ENCODE measurements around the gene PCDHGA8.
"Not testable (repeated sequence)": the region's sequence is repeated elsewhere in the genome, so short reads cannot be mapped to it uniquely, and the experiment has no call there.

The PCDHGA8 gene

DNA sequence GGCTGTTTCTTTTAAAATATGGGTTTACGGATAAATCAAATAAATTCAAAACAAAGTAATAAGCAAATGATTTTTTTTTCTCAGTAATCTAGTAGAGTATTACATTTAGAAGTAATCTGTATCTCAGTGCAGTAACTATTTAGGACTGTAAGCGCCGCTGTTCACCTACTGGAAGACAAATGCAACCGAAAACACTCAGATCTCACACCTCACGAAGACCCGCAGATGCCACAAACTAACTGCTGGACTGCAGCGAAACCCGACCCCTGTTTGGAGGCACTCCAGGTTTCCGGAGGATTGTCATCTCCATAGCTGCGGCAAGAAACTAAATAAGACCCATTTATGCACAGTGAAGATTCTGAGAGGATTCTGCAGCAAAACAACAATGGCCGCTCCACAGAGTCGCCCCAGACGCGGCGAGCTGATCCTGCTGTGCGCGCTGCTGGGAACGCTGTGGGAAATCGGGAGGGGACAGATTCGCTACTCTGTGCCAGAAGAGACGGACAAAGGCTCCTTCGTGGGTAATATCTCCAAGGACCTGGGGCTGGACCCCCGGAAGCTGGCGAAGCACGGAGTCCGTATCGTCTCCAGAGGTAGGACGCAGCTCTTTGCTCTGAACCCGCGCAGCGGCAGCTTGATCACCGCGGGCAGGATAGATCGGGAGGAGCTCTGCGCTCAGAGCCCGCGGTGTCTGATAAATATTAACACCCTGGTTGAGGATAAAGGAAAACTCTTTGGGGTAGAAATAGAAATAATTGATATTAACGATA is at the start of gene PCDHGA8:
PCDHGA8 (plus strand) TSS at position 205 of the 770 bp plus-strand sequence; CDS start at position 386, 181 bp downstream.
- DNase-seq = no peak

DNA sequence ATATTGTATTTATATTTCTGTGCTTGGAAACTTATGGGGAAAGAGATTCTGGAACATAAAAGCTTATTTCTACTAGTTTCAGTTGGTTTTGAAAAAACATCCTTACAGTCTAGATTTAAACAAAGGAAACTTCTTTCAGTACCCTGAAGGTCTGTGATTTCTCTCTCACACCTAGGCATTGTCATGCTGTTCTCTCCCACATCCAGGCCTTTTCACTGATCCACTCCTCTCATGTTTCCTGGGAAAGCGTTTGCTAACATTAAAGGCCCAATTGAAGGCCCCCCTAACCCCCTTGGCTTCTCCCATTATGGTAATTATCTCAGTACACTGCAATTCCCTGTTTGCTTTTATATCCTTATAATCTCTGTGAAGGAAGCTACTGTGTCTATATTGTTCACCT is 49.7 kb upstream of the PCDHGA8 start:
- no peak for DNase-seq

DNA sequence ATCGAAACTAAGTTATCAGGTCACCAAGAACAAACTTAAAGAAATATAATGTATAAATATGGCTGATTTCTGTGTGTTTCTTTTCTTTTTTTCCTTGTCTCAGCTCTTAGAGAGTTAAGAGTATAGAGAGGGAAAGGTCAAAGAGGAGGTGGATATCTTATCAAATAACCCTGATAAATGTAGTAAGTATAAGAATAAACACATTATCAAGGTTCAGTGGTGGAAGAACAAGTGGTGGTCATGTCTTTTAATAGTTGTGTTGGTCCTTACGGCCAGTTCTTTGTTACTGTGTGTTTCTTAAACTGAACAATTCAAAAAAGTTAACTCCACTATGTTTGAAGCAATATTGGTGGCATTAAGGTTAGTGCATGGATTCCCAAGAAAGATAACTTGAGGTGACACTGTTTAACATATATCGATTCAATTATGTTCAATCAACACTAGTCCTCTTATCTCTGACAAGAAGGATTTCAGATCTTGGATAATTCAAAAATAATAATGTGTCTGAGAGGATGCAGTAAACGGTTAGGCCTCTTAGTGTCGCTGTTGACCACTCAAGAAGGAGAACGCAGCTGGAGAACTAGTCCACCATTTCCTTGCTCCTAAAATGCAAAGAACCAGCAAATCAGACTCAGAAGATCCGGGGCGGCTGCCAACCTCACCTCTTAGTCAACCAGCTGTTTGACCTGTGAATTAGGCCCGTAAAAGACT is 49.0 kb upstream of the PCDHGA8 start, which contains the start of gene PCDHGA3:
PCDHGA3 (plus strand) TSS at position 588 of the 711 bp plus-strand sequence. CDS start 205 bp downstream, outside the sequence.
- no peak for DNase-seq

DNA sequence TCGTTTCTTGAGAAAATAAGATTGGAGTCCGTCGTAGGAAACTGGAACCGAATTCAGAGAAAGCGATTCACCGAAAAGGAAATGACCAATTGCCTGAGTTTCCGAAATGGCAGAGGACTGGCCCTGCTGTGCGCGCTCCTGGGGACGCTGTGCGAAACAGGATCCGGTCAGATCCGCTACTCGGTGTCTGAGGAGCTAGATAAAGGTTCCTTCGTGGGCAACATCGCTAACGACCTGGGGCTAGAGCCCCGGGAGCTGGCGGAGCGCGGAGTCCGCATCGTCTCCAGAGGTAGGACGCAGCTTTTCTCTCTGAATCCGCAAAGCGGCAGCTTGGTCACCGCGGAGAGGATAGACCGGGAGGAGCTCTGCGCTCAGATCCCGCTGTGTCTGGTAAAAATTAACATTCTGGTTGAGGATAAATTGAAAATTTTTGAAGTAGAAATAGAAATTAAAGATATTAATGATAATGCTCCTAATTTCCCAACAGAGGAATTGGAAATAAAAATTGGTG is 48.4 kb upstream of the PCDHGA8 start:
- DNase-seq = no peak

DNA sequence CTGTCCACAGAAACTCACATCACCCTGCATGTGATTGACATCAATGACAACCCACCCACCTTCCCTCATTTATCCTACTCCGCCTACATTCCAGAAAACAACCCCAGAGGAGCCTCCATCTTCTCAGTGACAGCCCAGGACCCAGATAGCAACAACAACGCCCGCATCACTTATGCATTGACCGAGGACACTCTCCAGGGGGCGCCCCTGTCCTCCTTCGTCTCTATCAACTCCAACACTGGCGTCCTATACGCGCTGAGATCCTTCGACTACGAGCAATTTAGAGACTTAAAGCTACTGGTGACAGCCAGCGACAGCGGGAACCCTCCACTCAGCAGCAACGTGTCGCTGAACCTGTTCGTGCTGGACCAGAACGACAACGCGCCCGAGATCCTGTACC is 47.1 kb upstream of the PCDHGA8 start:
- DNase-seq = no peak

DNA sequence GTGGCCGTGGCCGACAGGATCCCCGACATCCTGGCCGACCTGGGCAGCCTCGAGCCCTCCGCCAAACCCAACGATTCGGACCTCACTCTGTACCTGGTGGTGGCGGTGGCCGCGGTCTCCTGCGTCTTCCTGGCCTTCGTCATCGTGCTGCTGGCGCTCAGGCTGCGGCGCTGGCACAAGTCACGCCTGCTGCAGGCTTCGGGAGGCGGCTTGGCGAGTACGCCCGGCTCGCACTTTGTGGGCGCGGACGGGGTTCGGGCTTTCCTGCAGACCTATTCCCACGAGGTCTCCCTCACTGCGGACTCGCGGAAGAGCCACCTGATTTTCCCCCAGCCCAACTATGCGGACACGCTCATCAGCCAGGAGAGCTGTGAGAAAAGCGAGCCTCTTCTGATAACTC is 46.4 kb upstream of the PCDHGA8 start:
- DNase-seq = not testable (repeated sequence)

DNA sequence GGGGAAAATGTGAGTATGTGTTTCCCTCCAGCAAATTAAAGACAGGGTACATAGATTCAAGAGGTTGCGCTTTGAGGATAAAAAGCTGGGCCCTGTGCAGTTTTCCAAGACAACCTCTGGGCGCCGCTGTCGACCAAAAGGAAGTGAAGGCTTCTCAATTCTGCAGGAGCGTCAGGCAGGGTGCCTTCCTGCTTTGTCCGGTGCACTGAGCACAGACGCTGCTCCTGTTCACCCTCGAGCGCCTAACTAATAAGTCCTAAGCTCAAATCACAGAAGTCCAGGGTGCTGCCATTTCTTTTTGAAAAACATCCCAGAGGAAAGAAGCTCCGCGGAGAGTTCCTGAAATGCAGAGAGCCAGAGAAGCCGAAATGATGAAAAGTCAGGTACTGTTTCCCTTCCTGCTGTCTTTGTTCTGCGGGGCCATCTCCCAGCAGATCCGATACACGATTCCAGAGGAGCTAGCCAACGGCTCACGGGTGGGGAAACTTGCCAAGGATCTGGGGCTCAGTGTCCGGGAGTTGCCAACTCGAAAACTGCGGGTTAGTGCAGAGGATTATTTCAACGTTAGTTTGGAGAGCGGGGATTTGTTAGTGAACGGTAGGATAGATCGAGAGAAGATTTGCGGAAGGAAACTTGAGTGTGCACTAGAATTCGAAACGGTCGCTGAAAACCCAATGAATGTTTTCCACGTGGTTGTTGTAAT is 42.4 kb upstream of the PCDHGA8 start, which contains the start of gene PCDHGB1:
PCDHGB1 (plus strand) TSS at position 183 of the 703 bp plus-strand sequence; CDS start at position 345, 162 bp downstream.
- DNase-seq = peak; percentile 41

DNA sequence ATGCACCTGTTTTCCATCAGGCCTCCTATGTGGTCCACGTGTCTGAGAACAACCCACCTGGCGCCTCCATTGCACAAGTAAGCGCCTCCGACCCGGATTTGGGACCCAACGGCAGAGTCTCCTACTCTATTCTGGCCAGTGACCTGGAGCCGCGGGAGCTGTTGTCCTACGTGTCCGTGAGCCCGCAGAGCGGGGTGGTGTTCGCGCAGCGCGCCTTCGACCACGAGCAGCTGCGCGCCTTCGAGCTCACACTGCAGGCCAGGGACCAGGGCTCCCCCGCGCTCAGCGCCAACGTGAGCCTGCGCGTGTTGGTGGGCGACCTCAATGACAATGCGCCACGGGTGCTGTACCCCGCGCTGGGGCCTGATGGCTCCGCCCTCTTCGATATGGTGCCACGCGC is 40.8 kb upstream of the PCDHGA8 start:
- no peak for DNase-seq

DNA sequence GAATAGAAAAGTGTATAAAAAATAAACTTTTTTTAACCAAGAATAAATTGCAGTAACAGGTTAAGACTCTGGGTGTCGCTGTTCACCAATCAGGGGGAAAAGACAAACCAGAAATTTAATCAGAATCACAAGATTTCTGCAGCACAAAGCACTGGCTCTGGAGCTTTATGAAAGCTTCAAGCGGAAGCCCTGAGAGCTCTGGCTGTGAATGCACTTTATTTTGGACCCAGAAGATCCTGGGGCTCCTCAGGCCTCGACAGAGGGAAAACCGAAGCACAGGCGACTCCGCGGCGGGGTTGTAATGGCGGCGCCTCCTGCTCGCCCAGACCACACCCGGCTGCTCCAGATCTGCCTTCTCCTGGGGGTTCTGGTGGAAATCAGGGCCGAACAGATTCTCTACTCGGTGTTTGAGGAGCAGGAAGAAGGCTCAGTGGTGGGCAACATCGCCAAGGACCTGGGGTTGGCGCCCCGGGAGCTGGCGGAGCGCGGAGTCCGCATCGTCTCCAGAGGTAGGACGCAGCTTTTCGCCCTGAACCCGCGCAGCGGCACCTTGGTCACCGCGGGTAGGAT is 37.4 kb upstream of the PCDHGA8 start, which contains the start of gene PCDHGA4:
PCDHGA4 (plus strand) TSS at position 122 of the 570 bp plus-strand sequence; CDS start at position 209, 87 bp downstream.
- DNase-seq = no peak

DNA sequence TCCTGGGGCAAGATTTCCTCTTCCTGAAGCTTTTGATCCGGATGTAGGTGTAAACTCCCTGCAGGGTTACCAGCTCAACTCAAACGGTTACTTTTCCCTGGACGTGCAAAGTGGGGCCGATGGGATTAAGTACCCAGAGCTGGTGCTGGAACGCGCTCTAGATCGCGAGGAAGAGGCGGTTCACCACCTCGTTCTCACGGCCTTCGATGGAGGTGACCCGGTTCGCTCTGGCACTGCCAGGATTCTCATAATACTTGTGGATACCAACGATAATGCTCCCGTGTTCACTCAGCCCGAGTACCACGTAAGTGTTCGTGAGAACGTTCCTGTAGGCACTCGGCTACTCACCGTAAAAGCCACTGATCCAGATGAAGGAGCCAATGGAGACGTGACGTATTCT is 36.8 kb upstream of the PCDHGA8 start:
- no peak for DNase-seq

DNA sequence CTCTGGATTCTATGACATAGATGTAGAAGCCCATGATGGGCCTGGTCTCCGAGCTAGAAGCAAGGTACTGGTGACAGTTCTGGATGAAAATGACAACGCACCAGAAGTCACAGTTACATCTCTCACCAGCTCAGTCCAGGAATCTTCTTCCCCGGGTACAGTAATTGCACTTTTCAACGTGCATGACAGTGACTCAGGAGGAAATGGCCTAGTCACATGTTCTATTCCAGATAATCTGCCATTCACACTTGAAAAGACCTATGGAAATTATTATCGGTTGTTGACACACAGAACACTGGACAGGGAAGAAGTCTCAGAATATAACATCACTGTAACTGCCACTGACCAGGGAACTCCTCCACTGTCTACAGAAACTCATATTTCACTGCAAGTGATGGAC is 36.3 kb upstream of the PCDHGA8 start:
- DNase-seq = no peak

DNA sequence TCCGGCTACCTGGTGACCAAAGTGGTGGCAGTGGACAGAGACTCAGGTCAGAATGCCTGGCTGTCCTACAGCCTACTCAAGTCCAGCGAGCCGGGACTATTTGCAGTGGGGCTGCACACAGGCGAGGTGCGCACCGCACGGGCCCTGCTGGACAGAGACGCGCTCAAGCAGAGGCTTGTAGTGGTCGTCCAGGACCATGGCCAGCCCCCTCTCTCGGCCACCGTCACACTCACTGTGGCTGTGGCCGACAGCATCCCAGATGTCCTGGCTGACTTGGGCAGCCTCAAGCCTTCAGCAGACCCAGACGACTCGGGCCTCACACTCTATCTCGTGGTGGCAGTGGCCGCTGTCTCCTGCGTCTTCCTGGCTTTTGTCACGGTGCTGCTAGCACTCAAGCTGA is 35.5 kb upstream of the PCDHGA8 start:
- no peak for DNase-seq

DNA sequence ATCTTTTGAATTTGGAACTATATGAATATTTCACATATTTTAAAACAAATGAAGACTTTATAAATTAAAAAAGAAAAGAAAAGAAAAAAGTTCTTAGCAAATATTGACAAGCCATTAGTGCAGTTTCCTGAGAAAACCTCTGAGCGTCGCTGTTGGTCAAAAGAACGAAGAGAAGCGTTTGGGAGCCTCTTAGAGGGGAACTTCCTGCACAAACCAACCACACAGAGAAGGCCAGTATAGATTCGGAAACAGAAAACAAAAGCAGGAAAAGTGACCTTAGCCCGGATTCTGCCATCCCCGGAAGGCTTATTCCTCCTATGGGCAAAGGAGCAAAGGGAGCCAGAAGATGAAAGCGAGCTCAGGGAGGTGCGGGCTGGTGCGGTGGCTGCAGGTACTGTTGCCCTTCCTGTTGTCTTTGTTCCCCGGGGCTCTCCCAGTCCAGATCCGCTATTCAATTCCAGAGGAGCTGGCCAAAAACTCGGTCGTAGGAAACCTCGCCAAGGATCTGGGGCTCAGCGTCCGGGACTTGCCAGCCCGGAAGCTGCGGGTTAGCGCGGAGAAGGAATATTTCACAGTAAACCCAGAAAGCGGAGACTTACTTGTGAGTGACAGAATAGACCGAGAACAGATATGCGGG is 32.5 kb upstream of the PCDHGA8 start, which contains the start of gene PCDHGB2:
PCDHGB2 (plus strand) TSS at position 205 of the 637 bp plus-strand sequence; CDS start at position 347, 142 bp downstream.
- DNase-seq = peak; percentile 1

DNA sequence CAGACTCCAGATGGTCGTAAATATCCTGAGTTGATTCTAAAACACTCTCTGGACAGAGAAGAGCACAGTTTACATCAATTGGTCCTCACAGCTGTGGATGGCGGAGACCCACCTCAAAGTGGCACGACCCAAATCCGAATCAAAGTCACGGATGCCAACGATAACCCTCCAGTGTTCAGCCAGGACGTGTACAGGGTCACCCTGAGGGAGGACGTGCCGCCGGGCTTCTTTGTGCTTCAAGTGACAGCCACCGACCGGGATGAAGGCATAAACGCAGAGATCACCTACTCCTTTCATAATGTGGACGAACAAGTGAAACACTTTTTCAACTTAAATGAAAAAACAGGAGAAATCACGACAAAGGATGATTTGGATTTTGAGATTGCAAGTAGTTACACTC is 31.7 kb upstream of the PCDHGA8 start:
- no peak for DNase-seq

DNA sequence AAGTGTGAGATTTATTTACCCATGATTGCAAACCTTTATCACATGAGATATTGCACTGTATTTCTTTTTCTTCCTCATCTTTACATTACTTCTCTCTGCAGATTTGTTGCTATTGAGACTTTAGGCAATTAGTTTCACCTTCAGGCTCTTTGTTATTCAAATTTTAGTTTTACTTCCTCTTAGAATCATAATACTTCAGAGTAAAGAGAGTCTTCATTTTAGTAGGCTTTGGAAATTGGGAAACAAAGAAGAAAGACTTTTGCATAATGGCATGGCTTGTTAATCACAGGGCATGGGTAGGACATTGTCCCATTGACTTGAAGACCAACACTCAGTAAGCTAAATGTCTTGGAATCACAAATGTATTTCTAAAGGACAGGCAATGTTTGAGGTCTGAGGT is 29.7 kb upstream of the PCDHGA8 start:
- no peak for DNase-seq

DNA sequence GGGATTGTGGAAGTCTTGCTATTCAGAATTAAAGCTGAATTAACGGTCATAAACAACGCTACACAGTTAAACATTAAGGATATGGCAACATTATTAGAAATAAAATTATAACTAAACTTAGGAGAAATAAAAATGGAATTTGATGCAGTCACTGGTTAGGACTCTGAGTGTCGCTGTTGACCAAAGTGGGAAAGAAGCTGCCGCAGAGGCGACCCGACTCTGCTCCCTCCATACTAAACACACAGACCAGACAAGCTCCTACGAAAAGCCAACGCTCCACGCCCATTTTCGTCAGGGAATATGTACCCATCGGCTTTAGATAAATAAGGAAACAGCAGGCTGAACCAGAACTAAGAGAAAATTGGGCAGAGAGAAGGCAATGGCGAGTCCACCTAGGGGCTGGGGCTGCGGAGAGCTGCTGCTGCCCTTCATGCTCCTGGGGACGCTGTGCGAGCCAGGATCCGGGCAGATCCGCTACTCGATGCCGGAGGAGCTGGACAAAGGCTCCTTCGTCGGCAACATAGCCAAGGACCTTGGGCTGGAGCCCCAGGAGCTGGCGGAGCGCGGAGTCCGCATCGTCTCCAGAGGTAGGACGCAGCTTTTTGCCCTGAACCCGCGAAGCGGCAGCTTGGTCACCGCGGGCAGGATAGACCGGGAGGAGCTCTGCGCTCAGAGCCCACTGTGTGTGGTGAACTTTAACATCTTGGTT is 28.3 kb upstream of the PCDHGA8 start, which contains the start of gene PCDHGA5:
PCDHGA5 (plus strand) TSS at position 211 of the 709 bp plus-strand sequence; CDS start at position 380, 169 bp downstream.
- DNase-seq = no peak

DNA sequence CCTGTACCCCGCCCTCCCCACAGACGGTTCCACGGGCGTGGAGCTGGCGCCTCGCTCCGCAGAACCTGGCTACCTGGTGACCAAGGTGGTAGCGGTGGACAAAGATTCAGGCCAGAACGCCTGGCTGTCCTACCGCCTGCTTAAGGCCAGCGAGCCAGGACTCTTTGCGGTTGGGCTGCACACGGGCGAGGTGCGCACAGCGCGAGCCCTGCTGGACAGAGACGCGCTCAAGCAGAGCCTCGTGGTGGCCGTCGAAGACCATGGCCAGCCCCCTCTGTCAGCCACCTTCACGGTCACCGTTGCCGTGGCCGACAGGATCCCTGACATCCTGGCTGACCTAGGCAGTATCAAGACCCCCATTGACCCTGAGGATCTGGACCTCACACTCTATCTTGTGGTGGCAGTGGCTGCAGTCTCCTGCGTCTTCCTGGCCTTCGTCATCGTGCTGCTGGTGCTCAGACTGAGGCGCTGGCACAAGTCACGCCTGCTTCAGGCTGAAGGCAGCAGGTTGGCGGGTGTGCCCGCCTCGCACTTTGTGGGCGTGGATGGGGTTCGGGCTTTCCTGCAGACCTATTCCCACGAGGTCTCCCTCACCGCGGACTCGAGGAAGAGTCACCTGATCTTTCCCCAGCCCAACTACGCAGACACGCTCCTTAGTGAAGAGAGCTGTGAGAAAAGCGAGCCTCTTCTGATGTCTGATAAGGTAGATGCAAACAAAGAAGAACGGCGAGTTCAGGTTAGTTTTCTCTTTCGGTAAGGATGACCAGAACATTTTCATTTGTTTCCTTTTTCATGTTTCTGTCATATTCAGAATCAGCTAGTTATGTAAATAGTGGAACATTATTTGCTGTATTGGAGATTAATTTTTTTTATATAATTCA is 26.2 kb upstream of the PCDHGA8 start:
- DNase-seq = no peak

DNA sequence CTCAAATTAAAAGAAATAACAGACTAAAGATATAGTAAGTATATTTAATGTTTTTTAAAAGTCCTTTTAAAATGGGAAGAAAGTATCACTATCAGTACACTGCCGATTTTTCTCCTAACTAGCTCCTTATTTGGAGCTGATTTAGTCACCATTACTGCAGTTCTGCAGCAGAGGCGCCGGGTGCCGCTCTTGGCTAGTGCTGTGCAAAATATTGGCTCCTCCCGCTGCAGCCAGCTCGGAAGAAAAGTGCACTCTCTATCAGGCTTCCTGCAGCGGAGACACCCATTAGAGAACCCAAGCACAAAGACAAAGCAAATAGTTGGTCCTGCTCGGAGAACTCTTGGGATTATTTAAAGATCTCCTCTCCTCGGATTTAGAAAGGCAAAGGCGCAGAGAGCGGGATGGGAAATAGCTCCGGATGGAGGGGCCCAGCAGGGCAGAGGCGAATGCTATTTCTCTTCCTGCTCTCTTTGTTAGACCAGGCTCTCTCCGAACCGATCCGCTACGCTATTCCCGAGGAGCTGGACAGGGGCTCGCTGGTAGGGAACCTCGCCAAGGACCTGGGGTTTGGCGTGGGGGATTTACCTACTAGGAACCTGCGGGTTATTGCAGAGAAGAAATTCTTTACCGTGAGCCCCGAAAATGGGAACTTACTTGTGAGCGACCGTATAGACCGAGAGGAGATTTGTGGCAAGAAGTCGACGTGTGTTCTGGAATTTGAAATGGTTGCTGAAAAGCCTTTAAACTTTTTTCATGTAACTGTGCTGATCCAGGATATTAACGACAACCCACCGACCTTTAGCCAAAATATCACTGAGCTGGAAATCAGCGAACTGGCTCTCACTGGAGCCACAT is 22.2 kb upstream of the PCDHGA8 start, which contains the start of gene PCDHGB3:
PCDHGB3 (plus strand) TSS at position 249 of the 855 bp plus-strand sequence; CDS start at position 402, 153 bp downstream.
- DNase-seq = no peak

Data from NCI-H1694 (cell line).